ENCODE measurements around the gene TJP3.
A peak's percentile ranks its signal among the peaks of the same experiment; 100 is the strongest.

The TJP3 gene

GRCh38 chr19:3710265-3710812 is 2.2 kb downstream of the TJP3 start:
- no peak for DNase-seq (ENCODE audit: low read depth in 1 of 2, low spot score in 1 of 2)

GRCh38 chr19:3712663-3713611 is 4.8 kb downstream of the TJP3 start:
- no peak for DNase-seq (ENCODE audit: low read depth in 1 of 2, low spot score in 1 of 2)

GRCh38 chr19:3716147-3716668 is 8.0 kb downstream of the TJP3 start:
- DNase-seq (ENCODE audit: low read depth in 1 of 2, low spot score in 1 of 2), result no peak

- no peak for DNase-seq (ENCODE audit: low read depth in 1 of 2, low spot score in 1 of 2)
Observed at GRCh38 chr19:3719868-3720267, 11.7 kb downstream of the TJP3 start.

GRCh38 chr19:3720349-3720917 is 12.2 kb downstream of the TJP3 start:
- no peak for DNase-seq (ENCODE audit: low read depth in 1 of 2, low spot score in 1 of 2)

- peak; percentile 82 to 91 for DNase-seq (ENCODE audit: low read depth in 1 of 2, low spot score in 1 of 2)
Observed at GRCh38 chr19:3721131-3721886, 13.1 kb downstream of the TJP3 start.

- no peak for DNase-seq (ENCODE audit: low read depth in 1 of 2, low spot score in 1 of 2)
Observed at GRCh38 chr19:3721887-3722442, 13.8 kb downstream of the TJP3 start.

GRCh38 chr19:3722443-3723109 is 14.4 kb downstream of the TJP3 start:
- no peak for DNase-seq (ENCODE audit: low read depth in 1 of 2, low spot score in 1 of 2)

- no peak for DNase-seq (ENCODE audit: low read depth in 1 of 2, low spot score in 1 of 2)
Observed at GRCh38 chr19:3723110-3723488, 14.9 kb downstream of the TJP3 start.

GRCh38 chr19:3723883-3724282 is 15.7 kb downstream of the TJP3 start:
- DNase-seq (ENCODE audit: low read depth in 1 of 2, low spot score in 1 of 2), result no peak

- no peak for DNase-seq (ENCODE audit: low read depth in 1 of 2, low spot score in 1 of 2)
Observed at GRCh38 chr19:3725121-3725520, 16.9 kb downstream of the TJP3 start.

GRCh38 chr19:3725640-3726310 is 17.6 kb downstream of the TJP3 start:
- DNase-seq (ENCODE audit: low read depth in 1 of 2, low spot score in 1 of 2), result no peak

GRCh38 chr19:3730457-3730958 is 22.3 kb downstream of the TJP3 start:
- DNase-seq (ENCODE audit: low read depth in 1 of 2, low spot score in 1 of 2), result no peak

GRCh38 chr19:3732108-3732507 is 23.9 kb downstream of the TJP3 start:
- DNase-seq (ENCODE audit: low read depth in 1 of 2, low spot score in 1 of 2), result no peak

- no peak for DNase-seq (ENCODE audit: low read depth in 1 of 2, low spot score in 1 of 2)
Observed at GRCh38 chr19:3733549-3734309, 25.5 kb downstream of the TJP3 start.

GRCh38 chr19:3734310-3734600 is 26.1 kb downstream of the TJP3 start:
- DNase-seq (ENCODE audit: low read depth in 1 of 2, low spot score in 1 of 2), result no peak

GRCh38 chr19:3736106-3736724 is 28.0 kb downstream of the TJP3 start:
- DNase-seq (ENCODE audit: low read depth in 1 of 2, low spot score in 1 of 2), result no peak

GRCh38 chr19:3737487-3738205 is 29.5 kb downstream of the TJP3 start:
- no peak for DNase-seq (ENCODE audit: low read depth in 1 of 2, low spot score in 1 of 2)

Data from stimulated activated CD4-positive, alpha-beta T cell treated with anti-CD3 and anti-CD28 coated beads, Interleukin-15, amount 100 ng/mL, for 1 hour (primary cell).